ENCODE measurements around the gene CYP4F3. TPM values are rescaled to one million over a fixed set of nuclear protein-coding genes. Genes with fewer than 3 reads are reported as not detected.
"Not testable (repeated sequence)": the region's sequence is repeated elsewhere in the genome, so short reads cannot be mapped to it uniquely, and the experiment has no call there.

CYP4F3 gene, protein sequence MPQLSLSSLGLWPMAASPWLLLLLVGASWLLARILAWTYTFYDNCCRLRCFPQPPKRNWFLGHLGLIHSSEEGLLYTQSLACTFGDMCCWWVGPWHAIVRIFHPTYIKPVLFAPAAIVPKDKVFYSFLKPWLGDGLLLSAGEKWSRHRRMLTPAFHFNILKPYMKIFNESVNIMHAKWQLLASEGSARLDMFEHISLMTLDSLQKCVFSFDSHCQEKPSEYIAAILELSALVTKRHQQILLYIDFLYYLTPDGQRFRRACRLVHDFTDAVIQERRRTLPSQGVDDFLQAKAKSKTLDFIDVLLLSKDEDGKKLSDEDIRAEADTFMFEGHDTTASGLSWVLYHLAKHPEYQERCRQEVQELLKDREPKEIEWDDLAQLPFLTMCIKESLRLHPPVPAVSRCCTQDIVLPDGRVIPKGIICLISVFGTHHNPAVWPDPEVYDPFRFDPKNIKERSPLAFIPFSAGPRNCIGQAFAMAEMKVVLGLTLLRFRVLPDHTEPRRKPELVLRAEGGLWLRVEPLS
- total RNA-seq (2021) (57.6 and 70.7 TPM in 2 replicates), Bru-seq, nascent RNA (percentile 81 among the genes with signal in this experiment), BruChase-seq, experiment 1, labeled RNA remaining after a 2-hour chase (percentile 96 among the genes with signal in this experiment), BruChase-seq, experiment 2, labeled RNA remaining after a 6-hour chase (percentile 93 among the genes with signal in this experiment)
- long read RNA-seq, transcript CYP4F3-203 (13 exons, 2,338 nt), result minor isoform, 5 of 44 reads
- long read RNA-seq, transcript CYP4F3-206 (13 exons, 2,983 nt), result major isoform, 15 of 44 reads
- long read RNA-seq, partial matches to known transcripts, result 3 of 44 reads
- long read RNA-seq, other reads (novel, unspliced or antisense), result 18 of 44 reads

DNA sequence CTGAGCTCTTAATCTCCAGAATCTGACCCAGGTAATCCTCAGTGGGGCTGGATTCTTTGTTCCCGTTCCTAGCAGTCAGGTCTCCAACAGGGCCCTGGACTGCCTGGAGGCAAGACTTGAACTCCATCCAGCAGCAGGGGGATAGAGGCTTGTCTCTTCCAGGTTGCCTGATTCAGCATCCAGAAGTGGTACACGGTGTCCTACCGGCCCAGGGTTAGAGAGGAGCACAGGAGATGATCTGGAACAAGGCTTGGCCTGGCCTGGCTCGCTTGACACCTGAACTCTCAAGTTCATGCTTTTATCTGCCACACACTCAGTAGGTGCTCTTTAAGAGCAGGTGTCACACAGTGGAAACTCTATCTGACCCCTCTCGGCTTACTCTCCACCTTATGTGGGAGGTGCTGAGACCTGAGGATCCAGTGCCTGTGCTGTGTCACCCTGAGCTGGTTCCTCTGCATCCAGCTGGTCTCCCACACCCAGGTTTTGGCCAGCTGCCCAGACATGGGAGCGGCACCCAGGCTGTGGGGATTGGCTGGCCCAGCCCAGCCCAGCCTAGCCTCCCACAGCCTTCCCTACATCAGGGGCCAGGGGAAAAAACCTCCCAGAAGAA lies at the start of gene CYP4F3:
Gene CYP4F3 (plus strand): TSS at position 604 of the 610 bp plus-strand sequence. CDS start 519 bp downstream, outside the sequence.
- 0 out of 2 replicates have a peak, but pooled peaks cover 6% of the 10 kb centered on the region for H3K79me2 ChIP-seq (ENCODE audit: low read depth)
- peaks cover 24% of the 10 kb centered on the region for H3F3A ChIP-seq (ENCODE audit: insufficient read depth, low read depth)
- CTCF ChIA-PET, result interaction anchor here (0.5 to 0.7 kb wide), 2 partner anchors 195 to 548 kb away, joined by 3 to 6 read pairs; no protein-coding TSS in a partner anchor
- H4K20me1 ChIP-seq (ENCODE audit: insufficient read depth), result no peaks in the 10 kb centered on the region
- H3K9me3 ChIP-seq (ENCODE audit: insufficient read depth, low read depth), result no peaks in the 10 kb centered on the region
- H3K27me3 ChIP-seq (ENCODE audit: insufficient read depth, low read depth), result no peaks in the 10 kb centered on the region
- TF ChIP-seq EZH2 (IDR thresholded peaks at IDR 0.05; ENCODE audit: low read depth), result no peak
- TF ChIP-seq, protein P1, sequence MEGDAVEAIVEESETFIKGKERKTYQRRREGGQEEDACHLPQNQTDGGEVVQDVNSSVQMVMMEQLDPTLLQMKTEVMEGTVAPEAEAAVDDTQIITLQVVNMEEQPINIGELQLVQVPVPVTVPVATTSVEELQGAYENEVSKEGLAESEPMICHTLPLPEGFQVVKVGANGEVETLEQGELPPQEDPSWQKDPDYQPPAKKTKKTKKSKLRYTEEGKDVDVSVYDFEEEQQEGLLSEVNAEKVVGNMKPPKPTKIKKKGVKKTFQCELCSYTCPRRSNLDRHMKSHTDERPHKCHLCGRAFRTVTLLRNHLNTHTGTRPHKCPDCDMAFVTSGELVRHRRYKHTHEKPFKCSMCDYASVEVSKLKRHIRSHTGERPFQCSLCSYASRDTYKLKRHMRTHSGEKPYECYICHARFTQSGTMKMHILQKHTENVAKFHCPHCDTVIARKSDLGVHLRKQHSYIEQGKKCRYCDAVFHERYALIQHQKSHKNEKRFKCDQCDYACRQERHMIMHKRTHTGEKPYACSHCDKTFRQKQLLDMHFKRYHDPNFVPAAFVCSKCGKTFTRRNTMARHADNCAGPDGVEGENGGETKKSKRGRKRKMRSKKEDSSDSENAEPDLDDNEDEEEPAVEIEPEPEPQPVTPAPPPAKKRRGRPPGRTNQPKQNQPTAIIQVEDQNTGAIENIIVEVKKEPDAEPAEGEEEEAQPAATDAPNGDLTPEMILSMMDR (conservative IDR thresholded peaks at IDR 0.05), result no peak
- peaks cover 48% of the 10 kb centered on the region for H3K4me1 ChIP-seq (replicated peaks; ENCODE audit: insufficient read depth)
- H3K27ac ChIP-seq, result peak within 1 kb of the TSS; percentile 95
- H3K4me2 ChIP-seq, result peak within 1 kb of the TSS; percentile 75
- intact Hi-C loops (cut with micrococcal nuclease; ENCODE audit: unreplicated experiment), result loop anchor here (1.0 to 2.0 kb wide), 4 partner anchors 32 to 196 kb away; partner anchors contain the start of gene CYP4F12
- no peaks in the 10 kb centered on the region for H3K9me2 ChIP-seq (ENCODE audit: insufficient read depth)
- POLR2A ChIA-PET (ENCODE audit: unreplicated experiment), result interaction anchor here (0.5 to 1.0 kb wide), 4 partner anchors 8 to 552 kb away, joined by 5 to 14 read pairs (median 6); partner anchors contain the start of gene CYP4F12
- H3K36me3 ChIP-seq (ENCODE audit: low read depth), result no peaks in the 10 kb centered on the region
- BruUV-seq (replicated peaks), result no TSS peak
- DNase-seq, result peak; percentile 98
- H2AFZ ChIP-seq, result no peak within 1 kb of the TSS; the same call in 1 of the 2 replicates
- H3K4me3 ChIP-seq, result peak within 1 kb of the TSS; percentile 32; the same call in 1 of the 2 replicates

DNA sequence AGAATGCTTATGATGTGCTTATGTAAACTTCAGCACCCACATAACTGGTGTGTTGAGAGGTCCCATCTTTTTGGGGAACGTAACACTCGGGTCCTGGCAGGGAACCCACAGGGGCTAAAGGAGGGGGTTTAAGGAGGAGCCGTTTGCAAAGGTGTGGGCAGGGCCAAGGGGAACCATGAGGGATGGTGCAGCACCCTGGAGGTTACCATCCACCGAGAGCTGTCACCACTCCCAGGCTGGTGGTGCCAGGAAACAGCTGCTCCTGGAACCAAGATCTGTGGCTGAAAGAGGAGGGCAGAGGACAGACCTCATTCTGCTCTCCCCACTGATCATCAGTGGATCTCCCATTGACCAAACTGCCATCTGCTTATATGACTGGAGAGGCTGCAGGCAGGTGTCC lies 48.9 kb upstream of the CYP4F3 start:
- Histone ChIP-seq H4K20me1 (ENCODE audit: insufficient read depth) (no peaks in the 10 kb centered on the region), H3K4me2 (no peak overlapping the region), H3K4me1 (replicated peaks; ENCODE audit: insufficient read depth) (peaks cover 25% of the 10 kb centered on the region), H3K36me3 (ENCODE audit: low read depth) (no peaks in the 10 kb centered on the region), H3K9me2 (ENCODE audit: insufficient read depth) (no peaks in the 10 kb centered on the region), H3F3A (ENCODE audit: insufficient read depth, low read depth) (peaks cover 24% of the 10 kb centered on the region; the same call in 1 of the 2 replicates), H3K27ac (no peak overlapping the region), H3K79me2 (ENCODE audit: low read depth) (no peaks in the 10 kb centered on the region), H3K4me3 (no peak overlapping the region), H3K27me3 (ENCODE audit: insufficient read depth, low read depth) (no peaks in the 10 kb centered on the region), H2AFZ (no peak overlapping the region), H3K9me3 (ENCODE audit: insufficient read depth, low read depth) (no peaks in the 10 kb centered on the region)
- CTCF ChIA-PET, result interaction anchor here (0.6 kb wide), 1 partner anchor 342 kb away, joined by 4 read pairs; the partner anchor contains the start of gene CYP4F11
- no TSS peak for BruUV-seq (replicated peaks)
- TF ChIP-seq, protein P1 (conservative IDR thresholded peaks at IDR 0.05), result no peak
- no peak for TF ChIP-seq EZH2 (IDR thresholded peaks at IDR 0.05; ENCODE audit: low read depth)
- DNase-seq, result no peak
- POLR2A ChIA-PET (ENCODE audit: unreplicated experiment), result no interaction called here
- intact Hi-C loops (cut with micrococcal nuclease; ENCODE audit: unreplicated experiment), result no loop called here

DNA sequence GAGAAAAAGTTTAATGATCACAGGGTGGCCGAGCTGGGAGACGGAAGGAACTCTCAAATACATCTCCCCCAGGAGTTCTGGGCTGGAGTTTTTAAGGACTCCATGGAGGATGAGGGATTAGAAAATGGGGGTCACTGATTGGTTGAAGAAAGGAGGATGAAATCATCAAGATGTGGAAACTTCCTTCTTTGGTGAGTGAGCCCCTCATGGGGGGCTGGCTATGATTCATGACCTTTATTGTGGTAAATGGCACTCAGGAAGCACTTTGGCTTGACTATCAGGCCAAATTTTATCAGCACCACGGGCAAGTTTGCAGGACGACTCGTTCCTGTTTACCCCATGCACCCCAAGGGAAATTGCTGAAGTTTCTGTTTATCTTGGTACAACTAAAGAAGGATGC lies 48.2 kb upstream of the CYP4F3 start:
- DNase-seq, result not testable (repeated sequence)

DNA sequence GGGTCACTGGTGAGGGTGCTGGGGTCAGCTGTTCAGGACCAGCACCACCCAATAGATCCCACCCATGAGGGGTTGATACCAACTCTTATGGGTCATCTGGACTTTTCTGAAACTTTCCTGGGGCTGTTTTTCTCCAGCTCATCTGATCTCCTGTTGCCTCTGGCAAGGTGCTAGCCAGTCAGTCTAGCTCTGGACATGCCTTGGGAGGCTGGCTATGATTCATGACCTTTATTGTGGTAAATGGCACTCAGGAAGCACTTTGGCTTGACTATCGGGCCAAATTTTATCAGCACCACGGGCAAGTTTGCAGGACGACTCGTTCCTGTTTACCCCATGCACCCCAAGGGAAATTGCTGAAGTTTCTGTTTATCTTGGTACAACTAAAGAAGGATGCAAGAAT lies 46.9 kb upstream of the CYP4F3 start:
- BruUV-seq (replicated peaks); H3K79me2 ChIP-seq (ENCODE audit: low read depth); POLR2A ChIA-PET (ENCODE audit: unreplicated experiment); H3K27me3 ChIP-seq (ENCODE audit: insufficient read depth, low read depth); H3K36me3 ChIP-seq (ENCODE audit: low read depth); H2AFZ ChIP-seq; CTCF ChIA-PET; H3K9me2 ChIP-seq (ENCODE audit: insufficient read depth); H4K20me1 ChIP-seq (ENCODE audit: insufficient read depth); H3K27ac ChIP-seq; H3K9me3 ChIP-seq (ENCODE audit: insufficient read depth, low read depth); intact Hi-C loops (cut with micrococcal nuclease; ENCODE audit: unreplicated experiment); H3K4me3 ChIP-seq; H3K4me2 ChIP-seq: not testable (repeated sequence)
- H3F3A ChIP-seq (ENCODE audit: insufficient read depth, low read depth), result peaks cover 24% of the 10 kb centered on the region; the same call in 1 of the 2 replicates
- peaks cover 25% of the 10 kb centered on the region for H3K4me1 ChIP-seq (replicated peaks; ENCODE audit: insufficient read depth)
- peak in 1 of 2 experiments; percentile 88 for DNase-seq

More for the DNA sequence above, 48.2 kb upstream of the CYP4F3 start:
- H3K27ac ChIP-seq; BruUV-seq (replicated peaks); POLR2A ChIA-PET (ENCODE audit: unreplicated experiment); H3K36me3 ChIP-seq (ENCODE audit: low read depth); CTCF ChIA-PET; H3K9me2 ChIP-seq (ENCODE audit: insufficient read depth); H2AFZ ChIP-seq; H4K20me1 ChIP-seq (ENCODE audit: insufficient read depth); H3K9me3 ChIP-seq (ENCODE audit: insufficient read depth, low read depth); H3K27me3 ChIP-seq (ENCODE audit: insufficient read depth, low read depth); H3K79me2 ChIP-seq (ENCODE audit: low read depth); intact Hi-C loops (cut with micrococcal nuclease; ENCODE audit: unreplicated experiment); H3K4me2 ChIP-seq; H3K4me3 ChIP-seq: not testable (repeated sequence)
- Histone ChIP-seq H3K4me1 (replicated peaks; ENCODE audit: insufficient read depth) (peaks cover 25% of the 10 kb centered on the region), H3F3A (ENCODE audit: insufficient read depth, low read depth) (peaks cover 24% of the 10 kb centered on the region; the same call in 1 of the 2 replicates)

All from PC-9 (cell line).